Mesenchymal stem cell (in vitro differentiated cells and primary cell): ENCODE results near the gene LYPLA2.
"Not testable (repeated sequence)": the region's sequence is repeated elsewhere in the genome, so short reads cannot be mapped to it uniquely, and the experiment has no call there.

Source experiments
- DNase-seq: peaks from one replicate; pipeline ENCODE4 v3.0.0-alpha.2; 2013
- H2AFZ ChIP-seq: one replicate; pipeline ENCODE4 v1.6.1; 2013; ENCODE audit warnings: low read depth, mild to moderate bottlenecking, control low read depth, inconsistent platforms, low read length, moderate library complexity
- H2AK5ac ChIP-seq: 2 replicates; pipeline ENCODE4 v1.6.1; 2013; ENCODE audit warnings: low read length, moderate library complexity, mild to moderate bottlenecking, inconsistent platforms; ENCODE audit not compliant: severe bottlenecking
- H2BK120ac ChIP-seq: one replicate; pipeline ENCODE4 v1.6.1; 2013; ENCODE audit warnings: low read depth, mild to moderate bottlenecking, inconsistent platforms, low read length, moderate library complexity
- H2BK12ac ChIP-seq, 2 experiments: one replicate each; pipeline ENCODE4 v1.6.1; 2013; ENCODE audit warnings: inconsistent platforms in 2 of 2, low read length in 2 of 2, mild to moderate bottlenecking in 2 of 2, moderate library complexity in 2 of 2, control low read depth in 1 of 2
- H2BK15ac ChIP-seq: one replicate; pipeline ENCODE4 v1.6.1; 2013; ENCODE audit warnings: mild to moderate bottlenecking, low read depth, inconsistent platforms; ENCODE audit not compliant: poor library complexity, severe bottlenecking
- H2BK5ac ChIP-seq: 2 replicates; pipeline ENCODE4 v1.6.1; 2013; ENCODE audit warnings: low read depth, mild to moderate bottlenecking, low read length, control low read depth, inconsistent platforms; ENCODE audit not compliant: poor library complexity, severe bottlenecking
- H3K14ac ChIP-seq, 2 experiments: one replicate each; pipeline ENCODE4 v1.6.1; 2013; ENCODE audit warnings: inconsistent platforms in 2 of 2, low read length in 2 of 2, control low read depth in 1 of 2, mild to moderate bottlenecking in 1 of 2, moderate library complexity in 1 of 2
- H3K18ac ChIP-seq, 2 experiments: one replicate each; pipeline ENCODE4 v1.6.1; 2013; ENCODE audit warnings: inconsistent platforms in 2 of 2, low read length in 2 of 2, control low read depth in 1 of 2, low read depth in 1 of 2, mild to moderate bottlenecking in 1 of 2
- H3K23ac ChIP-seq, 2 experiments: one replicate each; pipeline ENCODE4 v1.6.1; 2013; ENCODE audit warnings: inconsistent platforms in 2 of 2, low read length in 2 of 2, mild to moderate bottlenecking in 2 of 2, moderate library complexity in 2 of 2, control low read depth in 1 of 2
- H3K27ac ChIP-seq: 2 replicates; pipeline ENCODE4 v1.5.1; 2013; ENCODE audit warnings: mild to moderate bottlenecking, moderate library complexity, low read length, control low read depth, inconsistent platforms; ENCODE audit not compliant: poor library complexity, severe bottlenecking
- H3K27me3 ChIP-seq, 2 experiments: 2 replicates each; pipeline versions ENCODE4 v1.6.1 to v1.7.0; 2013; ENCODE audit warnings: low read length in 2 of 2, mild to moderate bottlenecking in 2 of 2, moderate library complexity in 2 of 2, control low read depth in 1 of 2, inconsistent platforms in 1 of 2; ENCODE audit not compliant: control insufficient read depth in 1 of 2, insufficient read depth in 1 of 2
- H3K36me3 ChIP-seq, 2 experiments: 2 replicates each; pipeline versions ENCODE4 v1.6.1 to v1.7.0; 2013; ENCODE audit warnings: low read length in 2 of 2, control low read depth in 1 of 2, inconsistent platforms in 1 of 2, low read depth in 1 of 2, mild to moderate bottlenecking in 1 of 2; ENCODE audit not compliant: insufficient read depth in 2 of 2, control insufficient read depth in 1 of 2
- H3K4ac ChIP-seq, 2 experiments: one replicate each; pipeline ENCODE4 v1.6.1; 2013; ENCODE audit warnings: inconsistent platforms in 2 of 2, low read length in 2 of 2, mild to moderate bottlenecking in 2 of 2, moderate library complexity in 2 of 2, control low read depth in 1 of 2, low read depth in 1 of 2
- H3K4me1 ChIP-seq: 2 replicates; pipeline ENCODE4 v1.6.1; 2013; ENCODE audit warnings: low read depth, low read length, control low read depth; ENCODE audit not compliant: control insufficient read depth, insufficient read depth
- H3K4me2 ChIP-seq: 2 replicates; pipeline ENCODE4 v1.6.1; 2013; ENCODE audit warnings: low read length, mild to moderate bottlenecking, inconsistent platforms; ENCODE audit not compliant: poor library complexity, severe bottlenecking
- H3K4me3 ChIP-seq, 2 experiments: 2 replicates each; pipeline versions ENCODE4 v1.5.1 to v1.7.0; 2013; ENCODE audit warnings: low read length in 2 of 2, mild to moderate bottlenecking in 2 of 2, control low read depth in 1 of 2, low read depth in 1 of 2; ENCODE audit not compliant: insufficient read depth in 1 of 2
- H3K79me1 ChIP-seq: replicated peaks from 2 replicates; pipeline ENCODE4 v1.6.1; 2013; ENCODE audit warnings: mild to moderate bottlenecking, control low read depth, low read length, inconsistent platforms; ENCODE audit not compliant: poor library complexity, severe bottlenecking
- H3K9ac ChIP-seq: 2 replicates; pipeline ENCODE4 v1.7.0; 2013; ENCODE audit warnings: mild to moderate bottlenecking, low read length, moderate library complexity
- H3K9me3 ChIP-seq: 2 replicates; pipeline ENCODE4 v1.7.0; 2013; ENCODE audit warnings: mild to moderate bottlenecking, low read length; ENCODE audit not compliant: control insufficient read depth
- H4K8ac ChIP-seq: one replicate; pipeline ENCODE4 v1.6.1; 2013; ENCODE audit warnings: inconsistent platforms, mild to moderate bottlenecking, low read length, moderate library complexity
- H4K91ac ChIP-seq: one replicate; pipeline ENCODE4 v1.6.1; 2013; ENCODE audit warnings: mild to moderate bottlenecking, low read length, inconsistent platforms
- WGBS: methylation state at CpG from one replicate; pipeline ENCODE4 v1.1.7; 2013; ENCODE audit warnings: mixed read lengths; 5-methylcytosine and 5-hydroxymethylcytosine counted together

Gene LYPLA2

GRCh38 chr1:23825076-23825761 lies 34.3 kb downstream of the LYPLA2 start, which contains the start of gene HMGCL:
Gene HMGCL (minus strand): TSS chr1:23825429. CDS start chr1:23825415, 14 bp downstream.
- Histone ChIP-seq H2AFZ (peak within 1 kb of the TSS; percentile 64), H3K14ac (peak within 1 kb of the TSS; percentile 93 to 94), H3K9me3 (no peaks in the 10 kb centered on the region), H3K36me3 (peaks cover 0 to 3% of the 10 kb centered on the region in 2 experiments), H3K23ac (no peak within 1 kb of the TSS), H4K8ac (peak within 1 kb of the TSS; percentile 99), H4K91ac (peak within 1 kb of the TSS; percentile 98), H3K27ac (peak within 1 kb of the TSS; percentile 77), H2BK5ac (peak within 1 kb of the TSS; percentile 69), H3K9ac (peak within 1 kb of the TSS; percentile 100), H2BK120ac (peak within 1 kb of the TSS; percentile 87), H3K18ac (peak within 1 kb of the TSS; percentile 98 to 100), H2AK5ac (peak within 1 kb of the TSS; percentile 86), H3K4me1 (peaks cover 3% of the 10 kb centered on the region), H3K79me1 (peaks cover 20% of the 10 kb centered on the region), H3K4me3 (peak within 1 kb of the TSS; percentile 95 to 100), H2BK15ac (peak within 1 kb of the TSS; percentile 77), H3K27me3 (no peaks in the 10 kb centered on the region), H3K4me2 (peak within 1 kb of the TSS; percentile 59), H2BK12ac (no peak within 1 kb of the TSS), H3K4ac (peak within 1 kb of the TSS; percentile 95 to 100)
- under 1% methylated on average over 39 of the region's 42 CpGs for WGBS
- peak; percentile 92 for DNase-seq

- H3K18ac ChIP-seq, result no peak overlapping the region
- H2AK5ac ChIP-seq, result no peak overlapping the region
- no peak overlapping the region for H4K91ac ChIP-seq
- no peak overlapping the region for H3K23ac ChIP-seq
- peaks cover 18% of the 10 kb centered on the region for H3K79me1 ChIP-seq
- H2AFZ ChIP-seq, result no peak overlapping the region
- no peak overlapping the region for H3K27ac ChIP-seq
- H3K4ac ChIP-seq, result no peak overlapping the region
- 99% methylated on average over 15 of the region's 24 CpGs for WGBS
- peak overlapping the region in 1 of 2 experiments; percentile 100 for H3K4me3 ChIP-seq
- no peak overlapping the region for H3K4me2 ChIP-seq
- H2BK120ac ChIP-seq, result no peak overlapping the region
- H3K14ac ChIP-seq, result no peak overlapping the region
- no peak overlapping the region for H2BK5ac ChIP-seq
- H2BK12ac ChIP-seq, result no peak overlapping the region
- H4K8ac ChIP-seq, result no peak overlapping the region
- no peaks in the 10 kb centered on the region for H3K9me3 ChIP-seq
- no peak overlapping the region for H2BK15ac ChIP-seq
- H3K9ac ChIP-seq, result peak overlapping the region; percentile 100
- no peaks in the 10 kb centered on the region for H3K27me3 ChIP-seq
- no peaks in the 10 kb centered on the region for H3K36me3 ChIP-seq
- DNase-seq, result no peak
- H3K4me1 ChIP-seq, result peaks cover 3% of the 10 kb centered on the region
These were observed 35.0 kb downstream of the LYPLA2 start for GRCh38 chr1:23825762-23826522.

DNA sequence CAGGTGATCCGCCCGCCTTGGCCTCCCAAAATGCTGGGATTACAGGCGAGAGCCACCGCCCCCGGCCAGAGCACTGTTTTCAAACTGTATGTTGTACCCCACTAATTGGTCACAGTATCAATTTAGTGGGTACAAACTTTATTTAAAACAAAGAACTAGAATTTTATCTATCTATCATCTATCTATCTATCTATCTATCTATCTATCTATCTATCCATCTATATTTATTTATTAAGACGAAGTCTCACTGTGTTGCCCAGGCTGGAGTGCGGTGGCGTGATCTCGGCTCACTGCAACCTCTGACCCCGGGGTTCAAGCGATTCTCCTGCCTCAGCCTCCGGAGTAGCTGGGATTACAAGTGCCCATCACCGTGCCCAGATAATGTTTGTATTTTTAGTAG lies 35.6 kb downstream of the LYPLA2 start:
- not testable (repeated sequence) for H2AFZ ChIP-seq, H3K4me3 ChIP-seq, H2BK5ac ChIP-seq, H3K27me3 ChIP-seq, H3K4me1 ChIP-seq, H4K91ac ChIP-seq, H3K4ac ChIP-seq, H3K9ac ChIP-seq, H3K14ac ChIP-seq, H3K4me2 ChIP-seq, H4K8ac ChIP-seq, H2BK15ac ChIP-seq, H2BK12ac ChIP-seq, H2BK120ac ChIP-seq, H3K9me3 ChIP-seq, H3K23ac ChIP-seq, DNase-seq, H3K18ac ChIP-seq, H2AK5ac ChIP-seq, H3K36me3 ChIP-seq, H3K27ac ChIP-seq
- over 99% methylated on average over 10 of the region's 13 CpGs for WGBS
- H3K79me1 ChIP-seq, result peaks cover 18% of the 10 kb centered on the region

DNA sequence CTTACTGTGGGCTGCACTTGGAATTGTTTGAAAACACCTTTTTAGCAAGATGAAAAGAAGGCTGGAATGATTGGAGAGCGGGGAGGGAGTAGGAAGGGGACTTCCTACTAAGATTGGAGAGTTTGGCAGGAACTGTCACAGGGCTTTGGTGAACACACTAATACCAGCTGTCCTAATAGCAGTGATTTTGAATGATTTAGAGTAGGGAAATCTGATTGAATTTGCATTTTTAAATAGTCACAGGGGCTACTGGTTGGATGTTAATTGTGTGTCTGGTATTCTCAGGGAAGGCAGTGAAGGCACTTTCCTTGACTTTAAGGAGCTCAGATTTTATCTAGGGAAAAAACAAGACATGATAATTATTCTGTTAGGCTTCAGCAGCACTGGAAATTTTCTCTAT lies 36.8 kb downstream of the LYPLA2 start:
- H2BK120ac ChIP-seq, result no peak overlapping the region
- H3K18ac ChIP-seq, result no peak overlapping the region
- H3K36me3 ChIP-seq, result no peaks in the 10 kb centered on the region
- no peak overlapping the region for H2BK12ac ChIP-seq
- no peaks in the 10 kb centered on the region for H3K9me3 ChIP-seq
- H3K4ac ChIP-seq, result no peak overlapping the region
- H4K91ac ChIP-seq, result no peak overlapping the region
- no peak overlapping the region for H2AK5ac ChIP-seq
- no peak overlapping the region for H2BK5ac ChIP-seq
- no peak for DNase-seq
- no peak overlapping the region for H3K4me2 ChIP-seq
- H4K8ac ChIP-seq, result no peak overlapping the region
- H3K27me3 ChIP-seq, result no peaks in the 10 kb centered on the region
- H3K79me1 ChIP-seq, result peaks cover 11% of the 10 kb centered on the region
- H3K9ac ChIP-seq, result no peak overlapping the region
- H3K4me1 ChIP-seq, result peaks cover 3% of the 10 kb centered on the region
- 98% methylated on average over 1 of the region's 1 CpG for WGBS
- H2AFZ ChIP-seq, result no peak overlapping the region
- H3K27ac ChIP-seq, result no peak overlapping the region
- no peak overlapping the region for H3K14ac ChIP-seq
- H3K23ac ChIP-seq, result no peak overlapping the region
- no peak overlapping the region for H3K4me3 ChIP-seq
- no peak overlapping the region for H2BK15ac ChIP-seq
